ENCODE data around the gene PIEZO2. TPM values are rescaled to one million over a fixed set of nuclear protein-coding genes. Genes with fewer than 3 reads are reported as not detected.

Gene PIEZO2
- polyA plus RNA-seq, 6 donors from 2014 or later: 0.21 TPM; not detected in 5

DNA sequence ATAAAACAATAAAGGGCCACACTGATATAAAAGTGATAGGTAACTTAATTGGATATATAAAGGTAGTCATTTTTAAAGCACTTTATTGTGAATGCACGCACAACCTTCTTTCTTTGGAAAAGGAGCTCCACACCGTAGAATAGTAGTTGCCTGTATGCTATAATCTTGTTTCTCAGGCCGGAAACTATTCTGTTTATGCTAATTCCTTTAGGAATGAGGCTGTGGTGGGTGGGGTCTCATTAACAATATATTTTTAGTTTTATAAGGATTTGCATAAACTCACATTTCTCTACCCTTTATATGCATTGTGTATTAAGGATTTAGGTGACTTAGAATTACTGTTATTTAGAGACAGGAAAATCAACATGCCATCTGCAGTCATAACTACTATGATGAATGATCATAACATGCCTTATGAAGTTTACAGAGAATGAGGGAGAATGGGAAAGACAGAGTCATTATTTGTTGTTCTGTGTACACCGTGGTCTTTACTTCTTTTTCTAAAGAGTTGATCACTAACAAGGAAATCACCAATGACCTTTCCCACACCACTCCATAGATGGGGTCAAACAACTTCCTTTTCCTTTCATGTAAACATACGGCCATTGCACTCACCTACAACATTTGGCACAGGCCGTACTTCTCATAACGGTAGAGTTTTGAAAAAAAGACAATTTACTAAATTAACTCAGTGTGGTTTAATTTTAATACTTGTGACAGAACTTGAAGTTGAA lies 84.5 kb downstream of the PIEZO2 start:
- Mint-ChIP-seq H3K27me3 (peaks cover 0 to 4% (median 0%) of the 10 kb centered on the region in 3 donors), H3K27ac (no peak overlapping the region), H3K36me3 (no peaks in the 10 kb centered on the region), H3K4me1 (no peaks in the 10 kb centered on the region), H3K4me3 (no peak overlapping the region), H3K9me3 (peaks cover 0 to 13% (median 5%) of the 10 kb centered on the region in 7 donors)
- no peak for DNase-seq
- ATAC-seq (ENCODE audit: low read depth in 2 of 2): no peak

DNA sequence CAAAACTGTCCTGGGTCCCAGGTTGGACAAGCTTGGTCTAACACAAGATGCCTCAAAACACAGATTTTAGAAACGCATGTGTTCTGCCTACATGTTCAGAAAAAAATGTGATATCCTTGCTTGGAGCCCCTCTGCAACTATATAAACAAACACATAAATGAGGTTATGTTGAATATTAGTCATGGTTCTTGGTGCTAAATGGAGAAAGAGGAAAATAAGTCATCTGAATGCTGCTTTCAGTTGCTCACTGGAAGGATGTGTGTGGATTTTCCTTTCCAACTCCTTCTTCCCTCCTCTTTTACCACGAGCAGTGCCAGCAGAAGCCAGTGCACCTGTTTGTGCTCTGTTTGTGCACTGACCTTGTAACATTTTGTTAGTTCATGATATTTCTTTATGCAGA lies 85.3 kb downstream of the PIEZO2 start:
- Mint-ChIP-seq H3K4me1 (no peaks in the 10 kb centered on the region), H3K9me3 (peaks cover 0 to 13% (median 5%) of the 10 kb centered on the region in 7 donors), H3K27ac (no peak overlapping the region), H3K4me3 (no peak overlapping the region), H3K27me3 (peaks cover 0 to 4% (median 0%) of the 10 kb centered on the region in 3 donors), H3K36me3 (no peaks in the 10 kb centered on the region)
- DNase-seq (no peak), ATAC-seq (ENCODE audit: low read depth in 2 of 2) (no peak)

DNA sequence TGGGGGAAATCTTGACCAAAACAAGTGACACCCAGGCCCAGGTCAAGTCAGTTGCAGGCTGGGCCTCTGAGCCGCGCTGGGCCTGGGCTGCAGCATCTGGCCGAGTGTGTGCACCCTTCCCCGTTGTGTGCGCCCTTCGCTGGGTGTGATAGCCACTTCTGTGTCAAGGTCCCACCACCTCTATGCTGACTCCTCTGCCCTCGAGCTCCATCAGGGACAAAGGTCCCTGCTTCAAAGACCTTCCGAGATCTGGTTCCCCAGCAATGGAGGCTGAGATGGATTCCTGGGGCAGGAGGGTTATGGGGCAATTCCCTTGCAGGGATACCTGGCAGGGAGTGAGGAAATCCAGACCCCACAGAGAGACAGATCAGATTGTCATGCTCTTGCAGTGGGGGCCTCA lies 93.6 kb downstream of the PIEZO2 start:
- no peak for ATAC-seq (ENCODE audit: low read depth in 2 of 2)
- H3K27me3 Mint-ChIP-seq: peaks cover 0 to 5% (median 3%) of the 10 kb centered on the region in 3 donors
- no peak overlapping the region for H3K4me3 Mint-ChIP-seq
- no peaks in the 10 kb centered on the region for H3K4me1 Mint-ChIP-seq
- no peak for DNase-seq
- peaks cover 0 to 9% (median 0%) of the 10 kb centered on the region in 7 donors for H3K9me3 Mint-ChIP-seq
- no peak overlapping the region for H3K27ac Mint-ChIP-seq
- H3K36me3 Mint-ChIP-seq: no peaks in the 10 kb centered on the region

DNA sequence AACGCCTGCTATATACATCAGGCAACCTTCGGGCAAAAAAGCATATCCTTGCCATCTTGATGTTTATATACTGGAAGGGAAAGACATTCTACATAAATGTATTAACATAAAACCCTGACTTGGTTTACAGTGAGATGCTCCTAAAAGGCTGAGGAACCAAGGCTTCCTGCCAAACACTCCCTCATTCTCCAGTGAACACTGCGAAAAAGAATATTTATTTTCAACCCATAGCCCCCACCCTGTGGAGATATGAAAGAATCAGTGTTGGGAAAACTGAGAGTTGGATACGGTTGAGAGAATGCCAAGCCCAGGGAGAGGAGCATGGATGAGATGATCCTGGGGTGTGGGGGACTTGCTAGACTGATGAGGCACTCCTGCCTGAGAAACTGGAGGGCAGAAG lies 94.9 kb downstream of the PIEZO2 start:
- no peak overlapping the region for H3K27ac Mint-ChIP-seq
- H3K9me3 Mint-ChIP-seq: peaks cover 0 to 7% (median 0%) of the 10 kb centered on the region in 7 donors
- ATAC-seq (ENCODE audit: low read depth in 2 of 2): no peak
- no peak overlapping the region for H3K4me3 Mint-ChIP-seq
- H3K27me3 Mint-ChIP-seq: peaks cover 0 to 5% (median 3%) of the 10 kb centered on the region in 3 donors
- no peaks in the 10 kb centered on the region for H3K4me1 Mint-ChIP-seq
- no peak for DNase-seq
- H3K36me3 Mint-ChIP-seq: no peaks in the 10 kb centered on the region

DNA sequence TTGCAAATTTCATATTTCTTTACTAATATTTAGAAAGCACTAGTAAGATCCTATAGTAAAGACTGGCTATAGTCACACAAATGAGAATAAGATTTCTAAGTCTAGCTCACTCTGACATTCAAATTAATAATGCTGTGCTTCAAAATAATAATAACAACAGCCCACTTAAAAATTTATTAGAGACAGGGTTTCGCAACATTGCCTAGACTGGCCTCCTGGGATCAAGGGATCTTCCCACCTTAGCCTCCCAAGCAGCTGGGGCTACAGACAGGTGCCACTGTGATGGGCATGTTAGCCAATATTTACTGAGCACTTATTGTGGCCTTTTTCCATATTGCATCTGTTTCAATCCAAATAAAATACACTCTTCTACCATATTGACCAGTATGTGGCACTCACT lies 96.1 kb downstream of the PIEZO2 start:
- peaks cover 0 to 6% (median 0%) of the 10 kb centered on the region in 7 donors for H3K9me3 Mint-ChIP-seq
- no peaks in the 10 kb centered on the region for H3K36me3 Mint-ChIP-seq
- peaks cover 0 to 5% (median 3%) of the 10 kb centered on the region in 3 donors for H3K27me3 Mint-ChIP-seq
- H3K4me1 Mint-ChIP-seq: no peaks in the 10 kb centered on the region
- H3K27ac Mint-ChIP-seq: no peak overlapping the region
- no peak overlapping the region for H3K4me3 Mint-ChIP-seq
- DNase-seq (no peak), ATAC-seq (ENCODE audit: low read depth in 2 of 2) (no peak)

DNA sequence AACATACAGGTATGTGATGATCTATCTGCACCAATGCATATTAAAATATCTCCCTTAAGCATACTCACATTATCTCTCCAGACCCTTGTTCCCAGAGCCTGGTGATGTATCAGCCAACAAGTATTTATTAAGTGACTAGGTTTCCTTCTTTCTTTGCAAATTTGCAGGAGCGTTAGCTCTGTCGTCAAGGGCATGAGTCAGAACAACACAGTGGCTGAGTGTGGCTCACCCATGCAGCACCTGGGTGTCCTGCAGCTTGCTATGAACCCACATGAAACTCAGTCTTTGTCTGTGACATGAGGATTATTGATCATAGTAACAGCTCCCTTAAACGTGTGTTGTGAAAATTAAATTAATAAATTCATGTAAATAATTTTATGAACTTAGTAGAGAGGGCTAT lies 96.6 kb downstream of the PIEZO2 start:
- Mint-ChIP-seq H3K4me1 (no peaks in the 10 kb centered on the region), H3K27me3 (peaks cover 0 to 5% (median 3%) of the 10 kb centered on the region in 3 donors), H3K36me3 (no peaks in the 10 kb centered on the region), H3K9me3 (peaks cover 0 to 6% (median 0%) of the 10 kb centered on the region in 7 donors), H3K27ac (no peak overlapping the region), H3K4me3 (no peak overlapping the region)
- no peak for DNase-seq
- no peak for ATAC-seq (ENCODE audit: low read depth in 2 of 2)

DNA sequence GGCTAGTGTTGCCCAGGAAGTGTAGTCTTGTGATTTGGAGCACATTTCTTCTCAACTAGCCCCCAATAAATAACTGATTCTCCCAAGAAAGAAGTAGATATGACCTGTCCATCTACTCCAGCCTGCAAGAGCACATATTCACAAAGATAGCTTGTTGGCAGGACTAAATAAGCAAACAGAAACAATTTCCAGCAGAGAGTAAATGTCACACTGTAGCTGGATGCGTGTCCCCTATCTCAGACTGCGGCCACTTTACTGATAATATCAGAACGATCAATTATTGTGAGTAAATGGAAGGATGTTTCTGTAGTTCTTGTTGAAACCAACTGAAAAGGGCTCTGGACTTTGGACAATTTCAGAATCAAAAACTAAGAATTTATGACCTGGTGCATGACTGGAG lies 97.9 kb downstream of the PIEZO2 start:
- DNase-seq (no peak), ATAC-seq (ENCODE audit: low read depth in 2 of 2) (no peak)
- Mint-ChIP-seq H3K4me3 (no peak overlapping the region), H3K4me1 (no peaks in the 10 kb centered on the region), H3K9me3 (peaks cover 0 to 6% (median 0%) of the 10 kb centered on the region in 7 donors), H3K27ac (no peak overlapping the region), H3K27me3 (peaks cover 0 to 5% (median 3%) of the 10 kb centered on the region in 3 donors), H3K36me3 (no peaks in the 10 kb centered on the region)

DNA sequence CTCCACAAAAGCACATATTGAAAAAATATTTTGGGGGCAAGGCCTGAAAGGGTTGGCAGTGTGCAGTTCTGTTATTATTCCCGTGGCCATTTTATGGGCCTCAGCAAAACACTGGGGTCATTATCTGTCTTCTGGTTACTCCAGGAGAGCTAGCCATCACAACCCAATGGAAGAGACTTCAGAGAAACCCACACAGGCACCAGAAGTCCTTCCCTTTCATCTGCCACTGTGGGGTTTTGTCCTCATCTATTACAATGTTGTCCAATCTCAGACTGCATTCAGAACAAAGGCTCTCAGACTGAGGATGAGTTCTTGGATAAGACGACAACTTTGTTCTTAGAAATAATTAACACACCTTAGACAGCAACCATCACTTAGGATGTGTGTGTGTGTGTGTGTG lies 98.4 kb downstream of the PIEZO2 start:
- Mint-ChIP-seq H3K4me3 (no peak overlapping the region), H3K27ac (no peak overlapping the region), H3K27me3 (peaks cover 0 to 5% (median 3%) of the 10 kb centered on the region in 3 donors), H3K4me1 (no peaks in the 10 kb centered on the region), H3K9me3 (peaks cover 0 to 6% (median 0%) of the 10 kb centered on the region in 7 donors), H3K36me3 (no peaks in the 10 kb centered on the region)
- ATAC-seq (ENCODE audit: low read depth in 2 of 2) (no peak), DNase-seq (no peak)

DNA sequence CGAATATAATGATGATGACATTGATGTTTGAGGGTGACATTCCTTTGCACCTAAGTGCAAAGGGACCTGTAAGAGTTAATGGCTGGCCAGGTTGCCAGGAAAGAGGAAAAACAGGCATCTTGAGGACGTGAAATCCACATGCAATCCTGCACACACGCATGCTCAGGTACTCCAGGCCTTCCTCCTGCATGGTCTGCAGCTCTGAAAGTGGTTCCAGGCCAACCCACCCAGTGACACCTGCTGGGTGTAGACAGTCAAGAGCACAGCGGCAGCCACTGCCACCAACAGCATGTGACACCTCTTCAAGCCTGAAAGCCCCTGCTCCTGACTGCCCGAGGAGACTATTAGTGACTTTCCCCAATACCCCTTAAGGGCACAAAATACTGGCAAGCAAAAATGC lies 101.6 kb downstream of the PIEZO2 start:
- Mint-ChIP-seq H3K27me3 (peaks cover 0 to 5% (median 0%) of the 10 kb centered on the region in 3 donors), H3K4me3 (no peak overlapping the region), H3K27ac (no peak overlapping the region), H3K36me3 (no peaks in the 10 kb centered on the region), H3K9me3 (peaks cover 0 to 6% (median 0%) of the 10 kb centered on the region in 7 donors), H3K4me1 (no peaks in the 10 kb centered on the region)
- ATAC-seq (ENCODE audit: low read depth in 2 of 2) (no peak), DNase-seq (no peak)

DNA sequence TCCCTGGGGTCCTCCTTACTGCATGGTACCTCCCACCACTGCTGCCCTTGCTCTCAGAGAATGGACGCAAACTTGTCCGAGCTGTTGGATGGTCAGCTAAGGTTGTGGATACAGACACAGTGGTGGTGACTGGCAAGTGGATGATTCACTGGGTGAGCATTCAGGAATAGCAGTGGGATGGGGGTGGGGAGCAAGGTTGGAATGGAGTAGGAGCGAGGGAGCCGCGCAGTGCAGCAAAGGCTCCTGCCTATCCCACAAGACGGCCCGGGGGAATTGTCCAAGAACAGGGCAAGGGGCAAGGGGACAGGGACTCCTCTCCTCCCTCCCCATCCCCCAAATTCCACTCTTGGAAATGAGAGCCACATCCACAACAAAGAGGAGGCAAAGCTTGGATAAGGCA lies 102.2 kb downstream of the PIEZO2 start:
- Mint-ChIP-seq H3K4me3 (peak overlapping the region in 2 of 8 donors; percentile 37 to 45), H3K36me3 (no peaks in the 10 kb centered on the region), H3K27me3 (peaks cover 0 to 8% (median 3%) of the 10 kb centered on the region in 3 donors), H3K4me1 (no peaks in the 10 kb centered on the region), H3K9me3 (peaks cover 0 to 6% (median 0%) of the 10 kb centered on the region in 7 donors), H3K27ac (no peak overlapping the region)
- no peak for DNase-seq
- no peak for ATAC-seq (ENCODE audit: low read depth in 2 of 2)

DNA sequence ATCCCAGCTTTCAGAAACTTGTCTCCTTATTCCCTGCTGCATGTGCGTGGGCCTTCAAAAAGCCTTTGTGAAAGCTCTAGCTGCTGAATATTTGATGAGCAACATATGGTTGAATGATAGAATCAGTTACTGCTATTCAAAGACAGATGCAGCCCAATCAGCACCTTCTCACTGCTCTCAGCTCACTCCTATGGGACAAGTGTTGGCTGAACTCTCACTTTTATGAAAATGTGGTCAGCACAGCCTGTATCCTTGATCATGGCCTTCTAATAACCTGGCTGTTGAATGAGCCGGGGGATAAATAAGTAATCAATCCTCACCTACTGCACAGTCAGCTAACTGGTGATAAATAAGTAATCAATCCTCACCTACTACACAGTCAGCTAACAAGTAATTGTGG lies 103.2 kb downstream of the PIEZO2 start:
- Mint-ChIP-seq H3K27me3 (peaks cover 0 to 11% (median 10%) of the 10 kb centered on the region in 3 donors), H3K9me3 (peaks cover 0 to 6% (median 0%) of the 10 kb centered on the region in 7 donors), H3K4me3 (no peak overlapping the region), H3K36me3 (no peaks in the 10 kb centered on the region), H3K27ac (no peak overlapping the region), H3K4me1 (no peaks in the 10 kb centered on the region)
- ATAC-seq (ENCODE audit: low read depth in 2 of 2): no peak
- no peak for DNase-seq

DNA sequence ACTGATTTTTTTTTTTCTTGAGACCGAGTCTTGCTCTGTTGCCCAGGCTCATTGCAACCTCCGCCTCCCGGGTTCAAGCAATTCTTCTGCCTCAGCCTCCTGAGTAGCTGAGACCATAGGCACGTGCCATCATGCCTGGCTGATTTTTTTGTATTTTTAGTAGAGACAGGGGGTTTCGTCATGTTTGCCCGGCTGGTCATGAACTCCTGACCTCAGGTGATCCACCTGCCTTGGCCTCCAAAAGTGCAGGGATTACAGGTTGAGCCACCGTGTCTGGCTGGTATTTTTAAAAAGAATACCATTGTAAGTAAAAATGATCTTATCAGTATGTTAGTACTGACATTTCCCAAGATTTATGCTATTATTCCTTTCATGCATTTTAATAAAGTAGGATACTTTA lies 105.7 kb downstream of the PIEZO2 start:
- Mint-ChIP-seq H3K36me3 (no peaks in the 10 kb centered on the region), H3K27me3 (peaks cover 0 to 14% (median 11%) of the 10 kb centered on the region in 3 donors), H3K4me3 (no peak overlapping the region), H3K4me1 (no peaks in the 10 kb centered on the region), H3K27ac (no peak overlapping the region), H3K9me3 (no peaks in the 10 kb centered on the region)
- ATAC-seq (ENCODE audit: low read depth in 2 of 2): no peak
- DNase-seq: no peak

DNA sequence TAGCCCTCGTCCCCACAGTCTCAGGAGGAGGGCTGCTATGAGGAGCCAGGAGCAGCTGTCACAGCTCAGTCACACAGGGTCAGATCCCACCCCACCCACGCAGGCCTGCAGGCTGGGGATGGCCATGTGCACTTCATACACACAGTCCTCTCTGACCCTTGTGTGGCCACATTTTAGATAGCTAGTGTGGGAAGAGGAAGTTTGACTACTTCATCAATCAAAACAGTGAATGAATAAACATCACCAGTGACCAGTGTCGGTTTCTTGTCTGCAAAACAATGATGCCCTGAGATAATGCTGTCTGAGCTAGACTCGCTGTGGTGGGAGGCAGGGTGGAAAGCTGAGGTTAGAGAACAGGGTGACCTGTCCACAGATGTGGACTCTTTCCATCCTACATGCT lies 107.1 kb downstream of the PIEZO2 start:
- H3K27ac Mint-ChIP-seq: no peak overlapping the region
- no peaks in the 10 kb centered on the region for H3K4me1 Mint-ChIP-seq
- H3K36me3 Mint-ChIP-seq: no peaks in the 10 kb centered on the region
- H3K9me3 Mint-ChIP-seq: no peaks in the 10 kb centered on the region
- peaks cover 0 to 19% (median 15%) of the 10 kb centered on the region in 3 donors for H3K27me3 Mint-ChIP-seq
- no peak for DNase-seq
- no peak overlapping the region for H3K4me3 Mint-ChIP-seq
- ATAC-seq (ENCODE audit: low read depth in 2 of 2): no peak

DNA sequence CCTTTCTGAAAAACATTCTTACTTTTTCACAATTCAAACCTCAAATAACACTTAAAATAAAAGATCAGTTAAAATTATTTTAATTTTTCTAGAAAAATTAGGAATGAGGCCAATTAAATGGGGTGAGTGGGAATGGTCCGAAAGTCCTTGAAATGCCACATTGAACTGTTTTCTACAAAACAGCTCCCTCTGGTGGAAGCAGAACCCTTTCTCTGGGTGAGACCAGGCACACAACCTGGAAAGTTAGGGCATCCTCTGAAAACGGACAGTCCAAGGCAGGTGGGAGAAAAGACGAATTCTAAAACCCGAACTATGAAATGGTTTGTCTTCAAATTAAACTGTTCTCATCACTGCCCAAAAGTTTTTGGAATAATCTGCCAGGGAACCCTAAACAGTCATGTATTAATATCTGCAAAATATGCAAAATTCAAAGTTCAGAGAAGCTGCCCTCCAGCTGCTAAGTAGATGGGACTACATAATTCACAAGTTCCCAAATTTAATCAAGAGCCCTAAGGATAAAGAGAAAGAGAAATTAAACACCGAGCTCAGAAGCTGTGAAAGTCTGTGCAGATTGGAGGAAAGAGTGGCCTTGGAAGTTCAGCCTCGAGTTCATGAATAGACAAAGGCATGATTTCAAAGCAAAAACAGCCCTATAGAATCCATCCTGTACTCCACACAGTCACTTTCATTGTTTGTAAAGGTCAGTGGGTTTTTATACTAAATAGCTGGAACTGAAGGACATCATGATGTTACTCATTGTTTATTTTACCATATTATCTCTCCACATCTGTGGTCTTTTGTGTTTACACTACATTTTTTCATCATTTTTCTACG lies 108.3 kb downstream of the PIEZO2 start:
- ATAC-seq (ENCODE audit: low read depth in 2 of 2) (no peak), DNase-seq (no peak)

More for the DNA sequence above, 108.3 kb downstream of the PIEZO2 start:
- H3K4me3 Mint-ChIP-seq: no peak overlapping the region
- H3K27ac Mint-ChIP-seq: no peak overlapping the region
- no peaks in the 10 kb centered on the region for H3K4me1 Mint-ChIP-seq
- H3K9me3 Mint-ChIP-seq: no peaks in the 10 kb centered on the region
- peaks cover 0 to 19% (median 15%) of the 10 kb centered on the region in 3 donors for H3K27me3 Mint-ChIP-seq
- no peaks in the 10 kb centered on the region for H3K36me3 Mint-ChIP-seq
